ENCODE results near the gene PPP3CB. TPM values are rescaled to one million over a fixed set of nuclear protein-coding genes. Genes with fewer than 3 reads are reported as not detected.
A peak's percentile ranks its signal among the peaks of the same experiment; 100 is the strongest.

The PPP3CB gene
- total and polyA plus RNA-seq, 2 experiments from 2014 or later, result 17.9 to 38.5 TPM

GRCh38 chr10:73494877-73495225 is 973 bp downstream of the PPP3CB start (continued):
- TF ChIP-seq EZH2 (IDR thresholded peaks at IDR 0.05; ENCODE audit: low read depth, unreplicated experiment) (no peak), CREB1 (CRISPR knock-in tag; IDR thresholded peaks at IDR 0.05; ENCODE audit: low read depth) (no peak)

- H3K27me3 Mint-ChIP-seq (ENCODE audit: insufficient read depth, low read depth, poor library complexity), result peaks cover 4% of the 10 kb centered on the region
- TF ChIP-seq REST (IDR thresholded peaks at IDR 0.05; ENCODE audit: unreplicated experiment) (no peak), EZH2phosphoT487 (IDR thresholded peaks at IDR 0.05; ENCODE audit: unreplicated experiment) (no peak), POLR2AphosphoS5 (IDR thresholded peaks at IDR 0.05; ENCODE audit: low read depth) (no peak), STAT1 (IDR thresholded peaks at IDR 0.05; ENCODE audit: unreplicated experiment) (no peak), ETS1 (IDR thresholded peaks at IDR 0.05) (no peak), ZNF114 (CRISPR knock-in tag; IDR thresholded peaks at IDR 0.05) (no peak), CREB1 (CRISPR knock-in tag; IDR thresholded peaks at IDR 0.05; ENCODE audit: low read depth) (no peak), CTCF (conservative IDR thresholded peaks at IDR 0.05; ENCODE audit: low read depth in 2 of 2) (no peak), JUNB (IDR thresholded peaks at IDR 0.05; ENCODE audit: unreplicated experiment) (no peak), EZH2 (IDR thresholded peaks at IDR 0.05; ENCODE audit: low read depth, unreplicated experiment) (no peak), NANOG (IDR thresholded peaks at IDR 0.05; ENCODE audit: borderline replicate concordance) (no peak), ZNF331 (CRISPR knock-in tag; IDR thresholded peaks at IDR 0.05; ENCODE audit: low read depth) (no peak), ZNF462 (CRISPR knock-in tag; IDR thresholded peaks at IDR 0.05) (no peak)
- peaks cover 6% of the 10 kb centered on the region; the same call in 1 of the 2 replicates for H3F3A ChIP-seq (replicated peaks; ENCODE audit: low read depth)
- no peak overlapping the region for H3K27ac Mint-ChIP-seq
- H3K36me3 Mint-ChIP-seq (ENCODE audit: low read depth), result peaks cover 11% of the 10 kb centered on the region
- H3K27me3 ChIP-seq (ENCODE audit: insufficient read depth), result no peaks in the 10 kb centered on the region
- peak overlapping the region; percentile 48; the same call in 2 of the 3 replicates for H3K4me3 Mint-ChIP-seq
- H3K4me1 ChIP-seq (ENCODE audit: insufficient read depth), result peaks cover 15% of the 10 kb centered on the region
- no peak overlapping the region for H3K27ac ChIP-seq (ENCODE audit: low read depth)
- H3K36me3 ChIP-seq (ENCODE audit: insufficient read depth), result no peaks in the 10 kb centered on the region; the same call in 1 of the 2 replicates
- no peak overlapping the region for H2AFZ ChIP-seq
- H4K20me1 ChIP-seq (replicated peaks; ENCODE audit: insufficient read depth), result 0 out of 2 replicates have a peak, but pooled peaks cover 3% of the 10 kb centered on the region
- peak overlapping the region; percentile 98 for H3K4me2 ChIP-seq
- DNase-seq (ENCODE audit: low spot score) (no peak), ATAC-seq (no peak)
- H3K9me3 Mint-ChIP-seq, result no peaks in the 10 kb centered on the region; the same call in 2 of the 3 replicates
- H3K9me2 ChIP-seq (ENCODE audit: insufficient read depth), result no peaks in the 10 kb centered on the region
- H3K79me2 ChIP-seq (replicated peaks; ENCODE audit: insufficient read depth), result peaks cover 61% of the 10 kb centered on the region
- peak overlapping the region; percentile 95 for H3K4me3 ChIP-seq
- H3K4me1 Mint-ChIP-seq, result peaks cover 24% of the 10 kb centered on the region
Observed at GRCh38 chr10:73494213-73494612, 1.6 kb downstream of the PPP3CB start.

Measured in GM23338 (cell line).